Measurements from ENCODE around the gene IQSEC1.

The IQSEC1 gene

DNA sequence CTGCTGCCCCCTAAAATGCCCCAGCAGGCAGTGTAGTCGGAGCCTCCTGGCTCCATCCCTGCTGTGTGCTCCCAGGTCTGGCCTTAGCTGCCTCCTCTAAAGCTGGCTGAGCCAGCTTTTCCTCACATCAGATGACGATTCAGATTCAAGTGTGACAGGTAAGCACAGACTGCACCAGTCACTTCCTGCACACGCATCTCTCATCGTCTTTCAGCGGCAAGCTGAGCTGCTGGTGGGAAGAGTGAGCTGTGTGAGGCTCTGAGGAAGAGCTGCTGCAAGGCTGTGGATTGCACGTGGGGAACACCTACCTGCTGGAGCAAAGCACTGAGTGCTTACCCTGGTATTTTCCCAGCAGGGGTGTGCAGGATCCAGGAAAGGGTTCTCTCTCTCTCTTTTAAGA lies 143.4 kb downstream of the IQSEC1 start:
- peak; percentile 39 for DNase-seq

- no peak for DNase-seq
These were observed 146.6 kb downstream of the IQSEC1 start for GRCh38 chr3:12926660-12927059.

- DNase-seq = no peak
These were observed 147.6 kb downstream of the IQSEC1 start for GRCh38 chr3:12925648-12926047.

DNA sequence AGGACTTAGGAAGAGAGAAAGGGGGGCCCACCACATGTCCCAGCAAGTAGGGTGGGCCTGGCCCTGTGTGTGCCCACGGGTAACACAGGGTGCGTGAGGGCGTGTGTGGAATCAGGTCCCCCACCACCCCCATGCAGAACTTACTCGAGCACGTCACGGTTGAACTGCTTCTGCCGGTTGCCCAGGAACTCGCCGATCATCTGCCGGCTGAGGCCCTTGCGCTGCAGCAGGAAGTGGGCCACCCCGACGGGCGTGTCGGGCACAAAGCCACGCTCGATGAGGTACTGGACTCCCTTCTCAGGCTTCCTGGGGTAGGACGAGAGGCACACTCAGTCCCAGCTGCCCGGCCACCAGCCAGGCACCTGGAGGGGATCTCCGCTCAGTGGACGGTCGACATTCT lies 148.8 kb downstream of the IQSEC1 start:
- no peak for DNase-seq

- DNase-seq = no peak
These were observed 150.3 kb downstream of the IQSEC1 start for GRCh38 chr3:12922881-12923431.

- DNase-seq = no peak
These were observed 150.9 kb downstream of the IQSEC1 start for GRCh38 chr3:12922306-12922705.

- DNase-seq = no peak
These were observed 151.5 kb downstream of the IQSEC1 start for GRCh38 chr3:12921736-12922135.

- no peak for DNase-seq
These were observed 152.3 kb downstream of the IQSEC1 start for GRCh38 chr3:12920967-12921366.

DNA sequence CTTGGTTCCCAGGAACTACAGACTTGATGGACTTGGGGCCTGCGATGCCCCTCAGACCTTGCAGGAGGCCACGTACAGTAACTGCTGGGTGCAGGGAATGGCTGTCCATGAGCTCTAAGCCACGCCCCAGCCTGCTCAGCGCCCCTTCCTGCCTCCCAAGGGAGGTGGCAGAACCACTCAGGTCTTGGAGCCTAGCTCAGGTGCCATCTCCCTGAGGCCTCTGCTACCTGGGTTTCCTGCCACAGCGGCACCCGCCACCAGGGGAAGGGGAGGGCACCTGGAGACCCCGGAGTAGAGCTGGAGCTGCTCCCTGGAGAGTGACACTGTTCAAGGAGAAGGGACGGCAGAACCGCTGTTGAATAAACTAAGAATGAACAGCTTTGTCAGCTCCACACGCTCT lies 154.0 kb downstream of the IQSEC1 start:
- DNase-seq = no peak

DNA sequence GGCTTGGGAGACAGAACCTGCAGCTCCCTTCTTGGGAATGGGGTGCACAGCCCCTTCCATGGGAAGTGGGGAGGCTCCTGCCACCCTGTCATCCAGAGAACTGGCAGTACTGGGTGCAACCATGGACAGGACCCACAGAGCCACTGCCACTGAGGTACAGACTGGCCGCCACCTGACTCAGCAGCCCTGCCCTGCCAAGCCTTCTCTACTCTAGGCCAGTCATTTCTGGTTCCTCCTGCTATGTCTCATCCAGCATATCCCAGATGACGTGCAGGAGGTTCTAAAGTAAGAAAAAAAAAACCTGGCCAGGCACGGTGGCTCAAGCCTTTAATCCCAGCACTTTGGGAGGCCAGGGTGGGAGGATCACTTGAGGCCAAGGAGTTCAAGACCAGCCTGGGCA lies 155.0 kb downstream of the IQSEC1 start:
- no peak for DNase-seq

GRCh38 chr3:12916159-12916558 lies 157.1 kb downstream of the IQSEC1 start:
- no peak for DNase-seq

- no peak for DNase-seq
These were observed 159.1 kb downstream of the IQSEC1 start for GRCh38 chr3:12914088-12914487.

DNA sequence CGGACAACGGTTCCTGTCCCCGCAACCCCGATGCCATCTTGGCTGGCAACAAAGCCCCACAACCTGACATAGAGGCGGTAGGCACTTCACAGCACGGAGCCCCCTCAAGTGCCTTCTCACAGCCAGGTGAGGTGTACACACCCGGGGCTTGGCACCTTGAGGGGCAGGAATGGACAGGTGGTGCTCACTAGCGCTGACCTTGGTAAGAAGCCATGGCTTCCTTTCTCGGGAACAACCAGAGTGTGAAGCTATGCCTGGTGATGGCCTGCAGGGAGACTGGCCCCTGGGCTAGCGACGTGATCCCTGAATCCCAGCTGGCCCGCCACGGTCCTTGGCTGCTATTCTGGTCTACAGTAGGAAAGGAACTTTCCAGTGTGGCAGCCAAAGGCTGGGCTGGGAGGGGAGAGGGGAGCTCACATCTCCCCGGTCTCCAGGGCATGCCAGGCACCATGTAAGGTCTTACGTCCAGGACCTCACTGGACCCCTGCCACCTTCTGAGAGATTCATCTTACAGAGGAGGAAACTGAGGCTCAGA lies 161.3 kb downstream of the IQSEC1 start:
- DNase-seq = no peak

GRCh38 chr3:12910356-12911099 lies 162.7 kb downstream of the IQSEC1 start:
- no peak for DNase-seq

GRCh38 chr3:12909710-12910109 lies 163.5 kb downstream of the IQSEC1 start:
- DNase-seq = no peak

GRCh38 chr3:12908859-12909258 lies 164.4 kb downstream of the IQSEC1 start:
- no peak for DNase-seq

GRCh38 chr3:12908136-12908730 lies 165.0 kb downstream of the IQSEC1 start:
- DNase-seq = no peak

DNA sequence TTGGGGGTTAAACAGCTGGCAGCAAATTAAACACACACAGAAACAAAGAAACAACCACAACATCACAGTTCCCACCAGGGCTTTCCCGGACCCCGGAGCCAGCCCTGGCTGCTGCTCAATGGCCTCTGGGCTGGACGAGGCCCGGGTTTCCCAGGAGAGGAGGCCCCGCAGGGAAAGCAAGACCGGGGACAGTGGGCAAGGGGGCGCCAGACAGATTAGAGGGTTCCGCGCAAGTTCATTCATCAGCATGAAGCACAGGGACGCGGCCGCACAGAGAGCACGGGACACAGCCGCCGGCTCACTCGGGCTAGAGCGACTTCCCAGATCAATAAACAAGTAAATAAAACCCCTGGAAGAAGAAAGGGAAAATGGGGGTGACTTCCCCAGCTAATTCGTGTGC lies 165.5 kb downstream of the IQSEC1 start:
- DNase-seq = no peak

GRCh38 chr3:12907296-12907695 lies 165.9 kb downstream of the IQSEC1 start:
- no peak for DNase-seq

- no peak for DNase-seq
These were observed 166.3 kb downstream of the IQSEC1 start for GRCh38 chr3:12906916-12907290.

- no peak for DNase-seq
These were observed 166.9 kb downstream of the IQSEC1 start for GRCh38 chr3:12906141-12906915.

GRCh38 chr3:12905316-12906071 lies 167.7 kb downstream of the IQSEC1 start:
- DNase-seq = no peak

DNA sequence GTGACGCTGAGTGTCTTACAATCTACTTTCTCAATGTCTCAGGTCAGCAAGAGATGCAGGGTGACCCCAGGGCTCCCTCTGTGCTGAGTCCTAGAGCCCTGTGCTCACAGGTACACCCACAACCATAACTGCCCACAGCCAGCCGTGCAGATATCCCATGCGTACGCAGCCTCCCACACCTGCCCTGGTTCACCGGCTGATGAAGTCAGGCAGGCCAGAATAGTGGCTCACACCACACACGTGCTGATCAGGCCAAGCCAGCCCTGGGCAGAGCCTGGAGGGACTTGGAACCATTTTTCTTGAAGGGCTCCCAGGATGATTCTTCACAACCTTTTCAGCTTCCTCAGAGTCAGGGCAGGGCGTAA lies 168.3 kb downstream of the IQSEC1 start:
- no peak for DNase-seq

Measured in NCI-H510A treated with DMSO at 0.1 percent for 48 hours (cell line).